PC-3 (cell line): ENCODE results near the gene CYLD. TPM values are rescaled to one million over a fixed set of nuclear protein-coding genes. Genes with fewer than 3 reads are reported as not detected.

ENCODE experiments used
- ATAC-seq: fragments of 200-7000 bp; cut with Tn5 transposase; 2 replicates; pipeline ENCODE4 v1.9.1; 2020; ENCODE audit warnings: mild to moderate bottlenecking, moderate library complexity
- BruUV-seq: library from RNA; stranded (reverse); fragments of 400-500 nt; replicated peaks from 2 replicates; lab custom pipeline; 2021; lab: Mats Ljungman, UMichigan
- CTCF ChIA-PET: fragments of 300-600 bp; sonication (Branson Sonifier 250); formaldehyde crosslinking; loops from one replicate; lab custom pipeline; 2022; ENCODE audit warnings: antibody characterized with exemption; lab: Charles Lee
- POLR2A ChIA-PET: fragments of 300-600 bp; sonication (Branson Sonifier 250); formaldehyde crosslinking; loops from one replicate; lab custom pipeline; 2022; ENCODE audit warnings: antibody characterized with exemption; ENCODE audit not compliant: unreplicated experiment; lab: Charles Lee
- DNase-seq: peaks from one replicate; pipeline ENCODE4 v3.0.0-alpha.2; 2015
- H2AFZ ChIP-seq: fragments of 300-600 bp; sonication (generic); 2 replicates; pipeline ENCODE4 v1.6.0; 2016; ENCODE audit warnings: antibody characterized with exemption, low read length
- H3F3A ChIP-seq: fragments of 300-600 bp; sonication (generic); one replicate; pipeline ENCODE4 v1.6.0; 2017; ENCODE audit warnings: antibody characterized with exemption, low read length, control low read depth, mild to moderate bottlenecking; ENCODE audit not compliant: unreplicated experiment
- H3K27ac ChIP-seq: fragments of 300-600 bp; sonication (generic); 2 replicates; pipeline ENCODE4 v1.5.1; 2016; ENCODE audit warnings: mild to moderate bottlenecking, low read length
- H3K27me3 ChIP-seq: fragments of 300-600 bp; sonication (generic); 2 replicates; pipeline ENCODE4 v1.6.1; 2016; ENCODE audit warnings: low read length, mixed read lengths
- H3K36me3 ChIP-seq: fragments of 300-600 bp; sonication (generic); 2 replicates; pipeline ENCODE4 v1.6.1; 2016; ENCODE audit warnings: low read depth, mixed run types, low read length, mixed read lengths
- H3K4me1 ChIP-seq: fragments of 300-600 bp; sonication (generic); 2 replicates; pipeline ENCODE4 v1.5.1; 2016; ENCODE audit warnings: low read length; ENCODE audit not compliant: insufficient read depth
- H3K4me2 ChIP-seq: fragments of 300-600 bp; sonication (generic); 2 replicates; pipeline ENCODE4 v1.6.0; 2016; ENCODE audit warnings: low read length
- H3K4me3 ChIP-seq: fragments of 300-600 bp; sonication (generic); 2 replicates; pipeline ENCODE4 v1.5.1; 2016; ENCODE audit warnings: mild to moderate bottlenecking, low read length, mixed read lengths
- H3K79me2 ChIP-seq: fragments of 300-600 bp; sonication (generic); 2 replicates; pipeline ENCODE4 v1.6.1; 2017; ENCODE audit warnings: low read length, mixed read lengths
- H3K9ac ChIP-seq: fragments of 300-600 bp; sonication (generic); 2 replicates; pipeline ENCODE4 v1.6.0; 2016; ENCODE audit warnings: mild to moderate bottlenecking, low read length
- H3K9me2 ChIP-seq: fragments of 300-600 bp; sonication (generic); replicated peaks from 2 replicates; pipeline ENCODE4 v1.6.1; 2016; ENCODE audit warnings: mixed run types, low read length, mixed read lengths
- H3K9me3 ChIP-seq: fragments of 300-600 bp; sonication (generic); 2 replicates; pipeline ENCODE4 v1.6.1; 2016; ENCODE audit warnings: low read length, mixed read lengths
- H4K20me1 ChIP-seq: fragments of 300-600 bp; sonication (generic); 2 replicates; pipeline ENCODE4 v1.6.1; 2016; ENCODE audit warnings: low read length, mixed read lengths
- EZH2 ChIP-seq: fragments of 300-600 bp; sonication (generic); IDR thresholded peaks from one replicate; pipeline ENCODE4 v1.6.1; 2017; ENCODE audit warnings: antibody characterized with exemption, mild to moderate bottlenecking, low read length; ENCODE audit not compliant: unreplicated experiment
- EZH2phosphoT487 ChIP-seq: fragments of 300-600 bp; sonication (generic); IDR thresholded peaks from 2 replicates; pipeline ENCODE4 v1.6.1; 2018; ENCODE audit warnings: mild to moderate bottlenecking, antibody characterized with exemption, low read length, borderline replicate concordance
- intact Hi-C: fragments of 100-400 bp; cut with micrococcal nuclease; formaldehyde crosslinking; loops from 2 replicates; pipeline ENCODE4 v1.9.0; 2023
- total RNA-seq: library from RNA; depleted of rRNA; stranded (reverse); fragments of >200 nt; gene quantifications from 2 replicates; pipeline ENCODE4 v1.2.3, GENCODE V29; 2014
- TF ChIP-seq, protein P1 (sequence below): fragments of 300-600 bp; sonication (generic); conservative IDR thresholded peaks from 2 replicates; pipeline ENCODE4 v1.5.1; 2017; ENCODE audit warnings: antibody characterized with exemption, low read depth, mild to moderate bottlenecking, low read length

CYLD gene
- total RNA-seq, 1 experiment from 2014 or later = 8.6 TPM

DNA sequence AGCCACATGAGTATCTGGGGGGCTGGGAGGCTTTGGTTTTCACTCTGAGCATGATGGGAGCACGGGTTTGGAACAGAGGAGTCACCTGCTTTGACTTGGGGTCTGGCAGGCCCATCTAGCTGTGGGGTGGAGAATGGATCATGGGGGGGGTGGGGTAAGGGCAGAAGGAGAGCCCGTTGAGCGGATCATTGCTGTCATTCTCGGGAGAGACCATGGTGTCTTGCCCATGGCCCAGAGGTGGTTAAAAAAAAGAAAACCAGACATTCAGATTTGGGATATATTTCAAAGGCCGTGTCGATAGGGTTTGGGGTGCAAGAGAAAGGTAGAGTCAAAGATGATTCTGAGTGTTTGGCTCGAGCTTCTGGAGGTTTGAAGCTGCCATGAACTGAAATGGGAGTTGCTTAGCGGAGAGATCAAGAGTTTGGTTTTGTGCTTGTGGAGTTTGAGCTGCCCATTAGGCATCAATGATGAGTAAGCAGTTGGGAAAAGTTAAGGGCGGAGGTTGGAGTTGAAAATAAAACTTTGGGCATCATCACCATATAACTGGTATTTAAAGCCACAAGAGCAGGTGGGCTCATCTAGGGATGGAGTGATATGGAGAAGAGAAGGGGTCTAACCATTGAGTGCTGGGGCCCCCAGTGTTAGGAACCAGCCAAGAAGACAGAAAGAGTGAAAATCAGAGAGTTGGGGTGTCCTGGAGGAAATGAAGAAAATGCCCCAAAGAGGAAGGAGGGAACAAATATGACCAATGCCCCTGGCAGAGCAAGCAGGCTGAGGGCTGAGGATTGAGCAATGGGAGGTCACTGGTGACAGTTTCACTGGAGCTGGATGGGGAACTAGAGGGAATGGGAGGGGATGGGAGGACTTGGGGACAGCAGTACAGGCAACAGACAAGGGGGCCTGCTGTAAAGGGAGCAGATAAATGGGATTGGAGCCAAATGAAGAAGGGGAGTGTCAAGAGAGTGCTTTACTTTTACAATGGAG is 46.6 kb upstream of the CYLD start:
- no TSS peak for BruUV-seq
- ATAC-seq (no peak), DNase-seq (no peak)
- Histone ChIP-seq H2AFZ (no peak overlapping the region), H3K4me3 (no peak overlapping the region), H3K9me3 (no peaks in the 10 kb centered on the region), H3K4me1 (no peaks in the 10 kb centered on the region), H3F3A (no peaks in the 10 kb centered on the region), H3K79me2 (no peaks in the 10 kb centered on the region), H4K20me1 (no peaks in the 10 kb centered on the region), H3K9ac (no peak overlapping the region), H3K27ac (no peak overlapping the region), H3K36me3 (no peaks in the 10 kb centered on the region), H3K9me2 (no peaks in the 10 kb centered on the region), H3K4me2 (no peak overlapping the region), H3K27me3 (no peaks in the 10 kb centered on the region)
- TF ChIP-seq, protein P1, sequence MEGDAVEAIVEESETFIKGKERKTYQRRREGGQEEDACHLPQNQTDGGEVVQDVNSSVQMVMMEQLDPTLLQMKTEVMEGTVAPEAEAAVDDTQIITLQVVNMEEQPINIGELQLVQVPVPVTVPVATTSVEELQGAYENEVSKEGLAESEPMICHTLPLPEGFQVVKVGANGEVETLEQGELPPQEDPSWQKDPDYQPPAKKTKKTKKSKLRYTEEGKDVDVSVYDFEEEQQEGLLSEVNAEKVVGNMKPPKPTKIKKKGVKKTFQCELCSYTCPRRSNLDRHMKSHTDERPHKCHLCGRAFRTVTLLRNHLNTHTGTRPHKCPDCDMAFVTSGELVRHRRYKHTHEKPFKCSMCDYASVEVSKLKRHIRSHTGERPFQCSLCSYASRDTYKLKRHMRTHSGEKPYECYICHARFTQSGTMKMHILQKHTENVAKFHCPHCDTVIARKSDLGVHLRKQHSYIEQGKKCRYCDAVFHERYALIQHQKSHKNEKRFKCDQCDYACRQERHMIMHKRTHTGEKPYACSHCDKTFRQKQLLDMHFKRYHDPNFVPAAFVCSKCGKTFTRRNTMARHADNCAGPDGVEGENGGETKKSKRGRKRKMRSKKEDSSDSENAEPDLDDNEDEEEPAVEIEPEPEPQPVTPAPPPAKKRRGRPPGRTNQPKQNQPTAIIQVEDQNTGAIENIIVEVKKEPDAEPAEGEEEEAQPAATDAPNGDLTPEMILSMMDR = no peak
- TF ChIP-seq EZH2 (no peak), EZH2phosphoT487 (no peak)
- intact Hi-C loops = no loop called here
- CTCF ChIA-PET = no interaction called here
- POLR2A ChIA-PET = no interaction called here

DNA sequence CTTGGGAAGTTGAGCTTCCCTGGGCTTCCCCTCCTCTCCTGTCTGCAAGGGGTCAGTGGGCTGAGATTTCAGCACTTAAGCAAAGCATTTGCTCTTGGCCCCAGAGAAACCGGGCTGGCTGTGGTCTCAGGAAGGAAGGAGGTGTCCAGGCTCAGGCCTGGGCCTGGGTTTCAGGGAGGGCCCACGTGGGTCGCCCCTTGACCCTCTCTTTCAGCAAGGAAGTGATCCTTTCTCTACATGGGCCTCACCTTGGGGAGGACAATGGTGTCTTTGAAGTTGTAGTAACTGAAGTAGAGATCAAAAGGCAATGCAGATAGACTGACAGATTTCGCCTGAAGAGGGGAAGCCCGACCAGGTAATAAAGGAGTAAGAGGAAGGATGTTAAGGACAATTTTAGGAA is 45.8 kb upstream of the CYLD start:
- H3F3A ChIP-seq = no peaks in the 10 kb centered on the region
- H3K36me3 ChIP-seq = no peaks in the 10 kb centered on the region
- H3K27ac ChIP-seq = no peak overlapping the region
- POLR2A ChIA-PET = no interaction called here
- no peaks in the 10 kb centered on the region for H3K9me3 ChIP-seq
- DNase-seq = no peak
- CTCF ChIA-PET = no interaction called here
- no peaks in the 10 kb centered on the region for H3K27me3 ChIP-seq
- intact Hi-C loops = no loop called here
- ATAC-seq = no peak
- no peaks in the 10 kb centered on the region for H4K20me1 ChIP-seq
- no peak overlapping the region for H2AFZ ChIP-seq
- no peak overlapping the region for H3K4me3 ChIP-seq
- no peak overlapping the region for H3K4me2 ChIP-seq
- TF ChIP-seq EZH2phosphoT487 (no peak), EZH2 (no peak)
- TF ChIP-seq, protein P1 = no peak
- no peaks in the 10 kb centered on the region for H3K79me2 ChIP-seq
- H3K9me2 ChIP-seq = no peaks in the 10 kb centered on the region
- H3K4me1 ChIP-seq = no peaks in the 10 kb centered on the region
- no peak overlapping the region for H3K9ac ChIP-seq
- BruUV-seq = no TSS peak
